BJ (cell line): ENCODE measurements around the gene EIF4A3. TPM values are rescaled to one million over a fixed set of nuclear protein-coding genes. Genes with fewer than 3 reads are reported as not detected.

ENCODE experiments used
- CTCF ChIA-PET: fragments of 350-600 bp; formaldehyde crosslinking; extraction: SDS; loops from one replicate; lab custom pipeline; 2021; ENCODE audit warnings: antibody characterized with exemption, inconsistent platforms; lab: Yijun Ruan, JAX
- POLR2A ChIA-PET: fragments of 300-600 bp; sonication (Branson Sonifier 250); formaldehyde crosslinking; extraction: SDS; loops from one replicate; lab custom pipeline; 2021; ENCODE audit warnings: antibody characterized with exemption; lab: Charles Lee
- DNase-seq: peaks from one replicate; pipeline ENCODE4 v3.0.0-alpha.2; 2011; ENCODE audit warnings: low read depth
- H3K27me3 ChIP-seq: 2 replicates; pipeline ENCODE4 v1.6.0; 2011; ENCODE audit warnings: low read length; ENCODE audit not compliant: control insufficient read depth, insufficient read depth
- H3K36me3 ChIP-seq: 2 replicates; pipeline ENCODE4 v1.5.1; 2011; ENCODE audit warnings: low read length; ENCODE audit not compliant: control insufficient read depth, insufficient read depth
- H3K4me3 ChIP-seq: 2 replicates; pipeline ENCODE4 v1.5.1; 2011; ENCODE audit warnings: low read depth, mild to moderate bottlenecking, control low read depth, low read length
- CTCF ChIP-seq: IDR thresholded peaks from 2 replicates; pipeline ENCODE4 v1.5.1; 2011; ENCODE audit warnings: low read depth, mild to moderate bottlenecking, control low read depth, inconsistent platforms, low read length, moderate library complexity; ENCODE audit not compliant: insufficient read depth
- polyA plus RNA-seq: library from polyadenylated mRNA; depleted of rRNA; stranded (reverse); fragments of >200 nt; gene quantifications from 2 replicates; pipeline ENCODE4 v1.2.3, GENCODE V29; 2011

EIF4A3 gene
- polyA plus RNA-seq, 1 experiment, result 89.4 TPM

- ChIA-PET CTCF (interaction anchor here (1.5 to 2.0 kb wide), 3 partner anchors 9 to 28 kb away, joined by 3 to 7 read pairs (median 7); partner anchors contain the start of gene GAA), POLR2A (interaction anchor here (0.7 kb wide), 1 partner anchor 14 kb away, joined by 4 read pairs; the partner anchor contains the start of gene GAA)
- no peaks in the 10 kb centered on the region for H3K27me3 ChIP-seq
- no peaks in the 10 kb centered on the region; the same call in none of the 2 replicates for H3K36me3 ChIP-seq
- no peak overlapping the region for H3K4me3 ChIP-seq
- no peak for TF ChIP-seq CTCF
- no peak for DNase-seq
These were observed 31.8 kb downstream of the EIF4A3 start for GRCh38 chr17:80115159-80115558.

- ChIA-PET POLR2A (interaction anchor here (0.7 kb wide), 1 partner anchor 14 kb away, joined by 4 read pairs; the partner anchor contains the start of gene GAA), CTCF (interaction anchor here (1.5 to 1.6 kb wide), 2 partner anchors 9 to 13 kb away, joined by 5 to 7 read pairs; partner anchors contain the start of gene GAA)
- no peak for DNase-seq
- Histone ChIP-seq H3K4me3 (no peak overlapping the region), H3K27me3 (no peaks in the 10 kb centered on the region), H3K36me3 (no peaks in the 10 kb centered on the region; the same call in none of the 2 replicates)
- no peak for TF ChIP-seq CTCF
These were observed 32.2 kb downstream of the EIF4A3 start for GRCh38 chr17:80114758-80115157.

- TF ChIP-seq CTCF, result no peak
- no peak overlapping the region for H3K4me3 ChIP-seq
- no peak for DNase-seq
- POLR2A ChIA-PET, result no interaction called here
- no peaks in the 10 kb centered on the region; the same call in 1 of the 2 replicates for H3K36me3 ChIP-seq
- no peaks in the 10 kb centered on the region for H3K27me3 ChIP-seq
- CTCF ChIA-PET, result interaction anchor here (1.2 kb wide), 1 partner anchor 12 kb away, joined by 7 read pairs; the partner anchor contains the start of gene GAA
These were observed 33.9 kb downstream of the EIF4A3 start for GRCh38 chr17:80113033-80113484.

- Histone ChIP-seq H3K4me3 (no peak overlapping the region), H3K36me3 (no peaks in the 10 kb centered on the region; the same call in 1 of the 2 replicates), H3K27me3 (no peaks in the 10 kb centered on the region)
- POLR2A ChIA-PET, result no interaction called here
- DNase-seq, result no peak
- no peak for TF ChIP-seq CTCF
- CTCF ChIA-PET, result interaction anchor here (1.2 kb wide), 1 partner anchor 11 kb away, joined by 7 read pairs; the partner anchor contains the start of gene GAA
These were observed 34.4 kb downstream of the EIF4A3 start for GRCh38 chr17:80112471-80113032.

- TF ChIP-seq CTCF, result no peak
- ChIA-PET CTCF (interaction anchor here (1.2 kb wide), 1 partner anchor 11 kb away, joined by 7 read pairs; the partner anchor contains the start of gene GAA), POLR2A (no interaction called here)
- Histone ChIP-seq H3K36me3 (no peaks in the 10 kb centered on the region), H3K4me3 (no peak overlapping the region), H3K27me3 (no peaks in the 10 kb centered on the region)
- no peak for DNase-seq
These were observed 35.0 kb downstream of the EIF4A3 start for GRCh38 chr17:80111702-80112470.
